MM.1S (cell line): ENCODE measurements around the gene BFSP1.

Experiments
- EZH2phosphoT487 ChIP-seq: fragments of 300-600 bp; sonication (generic); IDR thresholded peaks from 2 replicates; pipeline ENCODE4 v1.6.1; 2018; ENCODE audit warnings: antibody characterized with exemption, low read length
- TF ChIP-seq, protein P1 (sequence below): fragments of 300-600 bp; sonication (generic); IDR thresholded peaks from 2 replicates; pipeline ENCODE4 v1.5.1; 2016; ENCODE audit warnings: antibody characterized with exemption, low read length, mixed read lengths

DNA sequence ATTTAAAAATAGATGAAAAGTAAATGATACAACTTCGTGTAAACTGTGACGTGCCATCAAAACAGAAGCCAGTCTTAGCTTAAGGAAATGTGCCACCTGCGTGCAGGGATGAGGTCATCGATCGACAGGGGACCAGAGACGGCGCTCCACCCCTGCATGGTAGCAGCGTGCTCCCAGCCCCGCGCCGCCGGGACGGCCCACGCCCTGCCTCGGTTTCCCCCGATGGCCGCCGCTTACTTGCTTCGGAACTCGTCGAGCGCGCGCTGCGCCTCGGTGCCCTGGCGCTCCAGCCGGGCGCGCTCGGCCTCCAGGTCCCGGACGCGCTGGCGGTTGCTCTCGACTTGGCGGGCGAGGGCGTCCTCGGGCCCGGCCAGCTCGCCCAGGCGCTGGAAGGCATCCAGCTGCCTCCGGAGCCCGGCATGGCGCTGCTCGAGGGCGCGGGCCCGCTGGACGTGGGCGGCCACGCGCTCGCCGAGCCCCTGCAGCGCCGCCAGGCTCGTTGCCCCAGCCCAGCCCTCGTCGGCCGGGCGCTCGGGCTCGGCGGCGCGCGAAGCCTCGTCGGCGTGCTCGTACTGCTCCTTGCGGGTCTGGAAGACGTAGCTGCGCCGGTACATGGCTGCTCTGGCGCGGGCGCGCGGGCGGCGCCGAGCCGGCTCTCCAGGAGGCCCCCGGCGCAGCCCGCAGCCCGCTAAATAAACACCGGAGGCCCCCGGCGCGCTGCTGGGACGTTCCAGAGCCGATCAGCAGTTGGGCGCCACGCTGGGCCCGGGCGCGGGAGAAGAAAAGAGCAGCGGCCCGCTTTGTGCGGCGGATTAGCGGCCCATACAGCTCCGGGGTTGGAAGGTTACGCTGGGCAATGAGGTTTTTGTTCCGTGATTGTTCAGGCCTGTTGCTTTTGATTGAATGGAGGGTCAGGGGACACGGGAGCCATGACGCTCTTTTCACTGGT lies at the start of gene BFSP1:
- TF ChIP-seq, protein P1, sequence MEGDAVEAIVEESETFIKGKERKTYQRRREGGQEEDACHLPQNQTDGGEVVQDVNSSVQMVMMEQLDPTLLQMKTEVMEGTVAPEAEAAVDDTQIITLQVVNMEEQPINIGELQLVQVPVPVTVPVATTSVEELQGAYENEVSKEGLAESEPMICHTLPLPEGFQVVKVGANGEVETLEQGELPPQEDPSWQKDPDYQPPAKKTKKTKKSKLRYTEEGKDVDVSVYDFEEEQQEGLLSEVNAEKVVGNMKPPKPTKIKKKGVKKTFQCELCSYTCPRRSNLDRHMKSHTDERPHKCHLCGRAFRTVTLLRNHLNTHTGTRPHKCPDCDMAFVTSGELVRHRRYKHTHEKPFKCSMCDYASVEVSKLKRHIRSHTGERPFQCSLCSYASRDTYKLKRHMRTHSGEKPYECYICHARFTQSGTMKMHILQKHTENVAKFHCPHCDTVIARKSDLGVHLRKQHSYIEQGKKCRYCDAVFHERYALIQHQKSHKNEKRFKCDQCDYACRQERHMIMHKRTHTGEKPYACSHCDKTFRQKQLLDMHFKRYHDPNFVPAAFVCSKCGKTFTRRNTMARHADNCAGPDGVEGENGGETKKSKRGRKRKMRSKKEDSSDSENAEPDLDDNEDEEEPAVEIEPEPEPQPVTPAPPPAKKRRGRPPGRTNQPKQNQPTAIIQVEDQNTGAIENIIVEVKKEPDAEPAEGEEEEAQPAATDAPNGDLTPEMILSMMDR = no peak
- no peak for TF ChIP-seq EZH2phosphoT487
